Ishikawa (cell line): ENCODE measurements around the gene GDNF.

Source experiments
- CEBPB ChIP-seq: IDR thresholded peaks from 2 replicates; pipeline ENCODE4 v1.6.1; 2012
- CREB1 ChIP-seq: IDR thresholded peaks from 2 replicates; pipeline ENCODE4 v1.6.1; 2012; ENCODE audit warnings: low read depth
- EGR1 ChIP-seq: IDR thresholded peaks from 2 replicates; pipeline ENCODE4 v1.6.1; 2012
- EP300 ChIP-seq: IDR thresholded peaks from 2 replicates; pipeline ENCODE4 v1.6.1; 2012; ENCODE audit warnings: borderline replicate concordance
- FOXM1 ChIP-seq: IDR thresholded peaks from 2 replicates; pipeline ENCODE4 v1.6.1; 2012; ENCODE audit warnings: low read depth, borderline replicate concordance
- MAX ChIP-seq: IDR thresholded peaks from 2 replicates; pipeline ENCODE4 v1.6.1; 2012
- NFIC ChIP-seq: IDR thresholded peaks from 2 replicates; pipeline ENCODE4 v1.6.1; 2012
- RAD21 ChIP-seq: IDR thresholded peaks from 2 replicates; pipeline ENCODE4 v1.6.1; 2012; ENCODE audit warnings: low read depth
- TAF1 ChIP-seq: IDR thresholded peaks from 2 replicates; pipeline ENCODE4 v1.6.1; 2012; ENCODE audit warnings: low read depth, mild to moderate bottlenecking
- TCF12 ChIP-seq: IDR thresholded peaks from 2 replicates; pipeline ENCODE4 v1.6.1; 2012; ENCODE audit warnings: low read depth
- TEAD4 ChIP-seq: IDR thresholded peaks from 2 replicates; pipeline ENCODE4 v1.6.1; 2012
- USF1 ChIP-seq: IDR thresholded peaks from 2 replicates; pipeline ENCODE4 v1.6.1; 2012
- YY1 ChIP-seq: IDR thresholded peaks from 2 replicates; pipeline ENCODE4 v1.6.1; 2012; ENCODE audit warnings: low read depth
- ZBTB7A ChIP-seq: IDR thresholded peaks from 2 replicates; pipeline ENCODE4 v1.6.1; 2012; ENCODE audit warnings: low read depth
- TF ChIP-seq, protein P1 (sequence below): IDR thresholded peaks from 2 replicates; pipeline ENCODE4 v1.6.1; 2012; ENCODE audit warnings: low read depth, mild to moderate bottlenecking

The GDNF gene

GRCh38 chr5:37833990-37834389 lies 5.9 kb downstream of the GDNF start:
- TF ChIP-seq NFIC: no peak
- TF ChIP-seq CREB1: no peak
- TF ChIP-seq USF1: no peak
- TF ChIP-seq FOXM1: no peak
- TF ChIP-seq EP300: no peak
- no peak for TF ChIP-seq EGR1
- TF ChIP-seq, protein P1, sequence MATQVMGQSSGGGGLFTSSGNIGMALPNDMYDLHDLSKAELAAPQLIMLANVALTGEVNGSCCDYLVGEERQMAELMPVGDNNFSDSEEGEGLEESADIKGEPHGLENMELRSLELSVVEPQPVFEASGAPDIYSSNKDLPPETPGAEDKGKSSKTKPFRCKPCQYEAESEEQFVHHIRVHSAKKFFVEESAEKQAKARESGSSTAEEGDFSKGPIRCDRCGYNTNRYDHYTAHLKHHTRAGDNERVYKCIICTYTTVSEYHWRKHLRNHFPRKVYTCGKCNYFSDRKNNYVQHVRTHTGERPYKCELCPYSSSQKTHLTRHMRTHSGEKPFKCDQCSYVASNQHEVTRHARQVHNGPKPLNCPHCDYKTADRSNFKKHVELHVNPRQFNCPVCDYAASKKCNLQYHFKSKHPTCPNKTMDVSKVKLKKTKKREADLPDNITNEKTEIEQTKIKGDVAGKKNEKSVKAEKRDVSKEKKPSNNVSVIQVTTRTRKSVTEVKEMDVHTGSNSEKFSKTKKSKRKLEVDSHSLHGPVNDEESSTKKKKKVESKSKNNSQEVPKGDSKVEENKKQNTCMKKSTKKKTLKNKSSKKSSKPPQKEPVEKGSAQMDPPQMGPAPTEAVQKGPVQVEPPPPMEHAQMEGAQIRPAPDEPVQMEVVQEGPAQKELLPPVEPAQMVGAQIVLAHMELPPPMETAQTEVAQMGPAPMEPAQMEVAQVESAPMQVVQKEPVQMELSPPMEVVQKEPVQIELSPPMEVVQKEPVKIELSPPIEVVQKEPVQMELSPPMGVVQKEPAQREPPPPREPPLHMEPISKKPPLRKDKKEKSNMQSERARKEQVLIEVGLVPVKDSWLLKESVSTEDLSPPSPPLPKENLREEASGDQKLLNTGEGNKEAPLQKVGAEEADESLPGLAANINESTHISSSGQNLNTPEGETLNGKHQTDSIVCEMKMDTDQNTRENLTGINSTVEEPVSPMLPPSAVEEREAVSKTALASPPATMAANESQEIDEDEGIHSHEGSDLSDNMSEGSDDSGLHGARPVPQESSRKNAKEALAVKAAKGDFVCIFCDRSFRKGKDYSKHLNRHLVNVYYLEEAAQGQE: no peak
- TF ChIP-seq TEAD4: no peak
- TF ChIP-seq TAF1: no peak
- no peak for TF ChIP-seq ZBTB7A
- no peak for TF ChIP-seq YY1
- TF ChIP-seq CEBPB: no peak
- TF ChIP-seq RAD21: no peak
- TF ChIP-seq MAX: no peak
- no peak for TF ChIP-seq TCF12

DNA sequence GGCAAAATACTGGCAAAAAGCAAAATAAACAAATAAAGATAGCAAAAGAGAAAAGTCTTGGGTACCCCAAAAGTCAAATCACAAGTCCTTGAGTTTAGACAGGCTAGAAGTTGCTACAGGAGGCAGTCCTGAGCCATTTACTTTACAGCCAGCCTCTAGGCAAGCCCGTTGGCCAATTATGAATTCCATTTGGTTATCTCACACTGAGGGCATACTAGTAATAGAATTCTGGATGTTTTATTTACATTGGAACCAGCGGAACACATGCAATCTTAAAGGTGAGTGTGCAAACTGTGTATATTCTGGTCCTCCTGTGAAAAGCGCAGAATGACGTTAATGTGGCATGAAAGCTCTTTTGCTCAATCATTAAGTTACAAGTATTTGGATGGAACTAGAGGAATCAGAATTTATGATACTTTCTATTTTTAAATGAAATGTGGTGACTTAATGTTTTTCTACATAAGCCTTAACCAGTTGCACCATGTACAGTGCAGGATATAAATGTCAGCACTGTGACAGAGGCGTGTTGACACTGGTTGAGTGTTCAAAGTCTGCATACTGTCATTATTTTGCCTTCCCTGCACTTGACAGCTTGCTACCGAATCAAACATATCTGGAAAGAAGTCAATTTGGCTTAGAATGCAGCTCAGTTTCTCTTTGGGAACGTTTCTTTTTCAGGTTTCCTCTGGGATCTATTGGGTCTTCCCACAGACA lies 7.9 kb downstream of the GDNF start:
- no peak for TF ChIP-seq TCF12
- no peak for TF ChIP-seq USF1
- TF ChIP-seq TEAD4: no peak
- TF ChIP-seq, protein P1: no peak
- TF ChIP-seq RAD21: no peak
- TF ChIP-seq NFIC: no peak
- TF ChIP-seq MAX: no peak
- TF ChIP-seq CREB1: no peak
- TF ChIP-seq TAF1: no peak
- TF ChIP-seq YY1: no peak
- TF ChIP-seq FOXM1: no peak
- TF ChIP-seq EGR1: no peak

DNA sequence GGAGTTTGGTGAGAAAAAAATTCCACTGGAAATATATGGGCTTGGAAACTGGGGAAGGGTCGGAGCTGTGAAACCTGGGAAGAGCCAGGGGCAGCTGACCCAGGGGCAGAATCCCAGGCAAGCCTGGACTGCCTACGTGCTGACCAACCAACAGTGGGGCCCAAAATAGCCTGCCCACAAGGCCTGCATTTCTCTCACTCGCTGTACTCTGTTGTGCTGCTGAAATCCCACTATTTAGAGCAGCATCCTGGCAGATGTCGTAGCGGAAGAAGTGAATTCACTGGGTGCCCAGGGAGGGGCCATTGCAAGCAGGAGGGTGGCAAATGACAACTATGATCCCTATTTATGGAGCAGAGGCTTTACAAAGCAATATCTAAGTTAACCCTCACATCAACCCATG lies 9.5 kb downstream of the GDNF start:
- TF ChIP-seq EP300 (no peak), ZBTB7A (no peak), MAX (no peak), TCF12 (no peak), RAD21 (no peak), CEBPB (no peak), EGR1 (no peak), FOXM1 (no peak)
- TF ChIP-seq, protein P1: no peak

DNA sequence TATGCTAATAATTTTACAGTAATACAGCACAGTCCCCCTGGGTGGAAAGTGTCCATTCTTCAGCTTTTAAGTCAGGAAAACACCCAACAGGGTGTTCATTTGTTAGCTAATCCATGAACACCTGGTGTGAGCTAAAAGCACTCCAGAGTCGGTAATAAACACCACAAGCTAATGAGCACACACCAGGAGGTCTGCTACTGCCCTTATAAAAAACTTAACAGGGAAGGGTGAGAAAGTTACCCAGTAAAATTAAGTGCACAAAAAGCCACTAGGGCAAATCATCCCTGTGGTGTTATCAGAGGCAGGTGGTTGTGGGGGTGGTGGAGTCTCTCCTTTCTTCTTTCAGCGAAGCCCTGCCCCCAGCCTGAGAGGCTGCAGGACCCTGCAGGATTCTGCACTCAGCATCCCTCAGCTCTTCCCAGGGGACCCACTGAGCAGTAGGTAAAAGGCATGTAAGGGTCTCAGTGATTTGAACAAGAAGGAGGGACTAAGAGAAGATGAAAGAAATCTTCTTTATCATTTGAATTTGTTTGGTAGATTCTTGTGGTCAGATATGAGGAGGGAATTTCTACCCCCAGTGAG lies 14.4 kb downstream of the GDNF start:
- TF ChIP-seq, protein P1: no peak
- TF ChIP-seq NFIC: no peak
- TF ChIP-seq EGR1: no peak
- TF ChIP-seq USF1: no peak
- TF ChIP-seq ZBTB7A: no peak
- no peak for TF ChIP-seq TAF1
- peak; percentile 59; the same call in 1 of the 2 replicates for TF ChIP-seq TCF12
- no peak for TF ChIP-seq YY1
- no peak for TF ChIP-seq RAD21
- TF ChIP-seq MAX: no peak
- no peak for TF ChIP-seq FOXM1
- 0 out of 2 replicates have a peak, but pooled peaks have one; percentile 5 for TF ChIP-seq TEAD4
